ENCODE data around the gene HIF3A.

- TF ChIP-seq RAD21 (IDR thresholded peaks at IDR 0.05; ENCODE audit: low read depth) (no peak), POLR2A (IDR thresholded peaks at IDR 0.05; ENCODE audit: borderline replicate concordance, extremely low read depth, insufficient read depth, insufficient read length) (no peak), CTCF (IDR thresholded peaks at IDR 0.05 in 2 of 3, conservative IDR thresholded peaks at IDR 0.05 in 1 of 3; ENCODE audit: borderline replicate concordance in 1 of 3, insufficient read depth in 1 of 3, low read depth in 2 of 3, low read length in 2 of 3) (no peak), ZFX (IDR thresholded peaks at IDR 0.05) (no peak), EGR1 (IDR thresholded peaks at IDR 0.05; ENCODE audit: low read depth) (no peak), CEBPB (IDR thresholded peaks at IDR 0.05; ENCODE audit: low read depth) (no peak)
Measured at GRCh38 chr19:46381346-46381745, 84.5 kb downstream of the HIF3A start.

Data from HCT116 (cell line).